ENCODE measurements around the gene ADAMTS10. TPM values are rescaled to one million over a fixed set of nuclear protein-coding genes. Genes with fewer than 3 reads are reported as not detected.

ADAMTS10 gene
- total and polyA plus RNA-seq, 2 of the 8 experiments (the other 6 are each of a cell fraction or from before 2014, with no cell fraction given), result 6.9 to 17.4 TPM

DNA sequence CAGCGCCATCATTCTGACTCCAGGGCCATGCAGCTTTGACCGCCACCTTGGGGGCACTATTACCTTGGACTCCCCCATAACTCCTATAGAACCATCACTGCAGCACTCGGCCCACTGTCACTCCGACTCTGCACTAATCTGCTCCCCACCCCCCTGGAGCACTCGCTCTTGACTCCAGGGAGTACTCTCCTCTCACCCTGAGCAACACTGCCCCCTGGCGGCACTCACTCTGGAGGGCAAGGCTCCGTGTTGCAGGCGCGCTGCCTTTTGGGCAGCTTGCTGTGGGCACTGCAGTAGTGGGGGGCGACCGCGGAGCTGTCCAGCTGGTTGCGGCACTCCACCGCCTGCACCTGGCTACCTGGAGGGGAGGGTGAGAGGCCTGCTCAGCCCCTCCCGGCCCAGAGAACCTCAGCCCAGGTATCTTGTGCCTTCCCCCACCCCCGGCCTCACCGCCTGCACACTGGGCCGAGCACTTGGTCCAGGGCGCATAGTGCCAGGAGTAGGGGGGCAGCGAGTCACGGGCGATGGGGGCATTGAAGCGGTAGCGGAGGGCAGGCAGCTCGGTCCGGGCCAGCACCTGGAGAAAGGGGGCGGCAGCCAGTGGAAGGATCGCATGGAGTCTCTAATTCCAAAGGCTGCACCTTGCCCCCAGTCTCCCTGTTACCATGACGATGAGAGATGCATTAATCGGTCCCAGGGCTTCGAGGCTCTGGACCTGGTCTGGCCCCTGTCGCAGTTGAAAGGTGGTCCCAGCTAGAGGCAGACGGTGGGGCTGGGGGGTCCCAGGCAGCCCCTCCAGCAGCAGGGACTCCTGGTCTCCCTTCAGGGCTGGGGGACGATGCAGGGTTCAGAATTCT, 24.4 kb downstream of the ADAMTS10 start (continued):
- TF ChIP-seq ATF3 (IDR thresholded peaks at IDR 0.05; ENCODE audit: insufficient read depth, low read depth, low read length), result peak; percentile 49; the same call in 1 of the 2 replicates
